Natural killer cell (primary cell): ENCODE data around the gene KNDC1. TPM values are rescaled to one million over a fixed set of nuclear protein-coding genes. Genes with fewer than 3 reads are reported as not detected.

ENCODE experiments used
- ATAC-seq, 3 donors: fragments of 150-1000 bp in 2 of 3; fragments of 200-7000 bp in 1 of 3; cut with Tn5 transposase; 1 replicate in 1 of 3; 2 replicates in 2 of 3; pipeline ENCODE4 v1.10.0; 2021; ENCODE audit warnings: mild to moderate bottlenecking in 2 of 3, moderate library complexity in 2 of 3
- DNase-seq, 2 donors: peaks; one replicate each; pipeline versions ENCODE4 v3.0.0 to v3.0.0-alpha.2; 2013 to 2021; ENCODE audit warnings: mixed read lengths in 1 of 2
- H3K27ac ChIP-seq: one replicate; pipeline ENCODE4 v1.5.1; 2013; ENCODE audit warnings: mild to moderate bottlenecking, low read length
- H3K27me3 ChIP-seq: one replicate; pipeline ENCODE4 v1.6.1; 2013; ENCODE audit warnings: low read length; ENCODE audit not compliant: control insufficient read depth, insufficient read depth
- H3K36me3 ChIP-seq: one replicate; pipeline ENCODE4 v1.6.1; 2013; ENCODE audit warnings: low read length; ENCODE audit not compliant: control insufficient read depth, insufficient read depth
- H3K4me1 ChIP-seq: one replicate; pipeline ENCODE4 v1.6.1; 2013; ENCODE audit warnings: low read length; ENCODE audit not compliant: control insufficient read depth, insufficient read depth
- H3K4me3 ChIP-seq: one replicate; pipeline ENCODE4 v1.5.1; 2013; ENCODE audit warnings: low read length
- H3K9me3 ChIP-seq: one replicate; pipeline ENCODE4 v1.6.1; 2013; ENCODE audit warnings: low read length; ENCODE audit not compliant: control insufficient read depth, insufficient read depth
- H3K27ac Mint-ChIP-seq, 2 donors: one replicate each; pipeline ENCODE4 v1.8.0; 2022; ENCODE audit warnings: mild to moderate bottlenecking in 2 of 2, mixed read lengths in 2 of 2, moderate library complexity in 1 of 2
- H3K27me3 Mint-ChIP-seq, 2 donors: one replicate each; pipeline ENCODE4 v1.8.0; 2022; ENCODE audit warnings: low read depth in 2 of 2, mixed read lengths in 2 of 2
- H3K36me3 Mint-ChIP-seq: one replicate; pipeline ENCODE4 v1.8.0; 2022; ENCODE audit warnings: mixed read lengths
- H3K4me1 Mint-ChIP-seq, 2 donors: one replicate each; pipeline ENCODE4 v1.8.0; 2022; ENCODE audit warnings: mixed read lengths in 2 of 2
- H3K4me3 Mint-ChIP-seq: one replicate; pipeline ENCODE4 v1.8.0; 2022; ENCODE audit warnings: mild to moderate bottlenecking, moderate library complexity, mixed read lengths
- H3K9me3 Mint-ChIP-seq, 2 donors: one replicate each; pipeline ENCODE4 v1.8.0; 2022; ENCODE audit warnings: mixed read lengths in 2 of 2
- WGBS: methylation state at CpG from one replicate; pipeline ENCODE4 v1.1.7; 2013; ENCODE audit warnings: missing lambda C conversion rate; ENCODE audit not compliant: insufficient coverage; 5-methylcytosine and 5-hydroxymethylcytosine counted together
- intact Hi-C: fragments of 100-400 bp; cut with micrococcal nuclease; formaldehyde crosslinking; loops from one replicate; pipeline ENCODE4 v1.14.2; 2022
- total RNA-seq, 4 donors: library from RNA; stranded (reverse); fragments of 120-200 nt in 1 of 4; gene quantifications; one replicate each; pipeline versions ENCODE4 v1.2.3 to v1.2.4, GENCODE V29; 2013 to 2022
- TF ChIP-seq, protein P1 (sequence below): fragments of 200-600 bp; IDR thresholded peaks from one replicate; pipeline ENCODE4 v1.8.0; 2022; ENCODE audit warnings: antibody characterized with exemption

KNDC1 gene
- total RNA-seq, 3 donors from 2014 or later (not counting 1 experiment from before 2014, with no cell fraction given): 2.1 to 5.9 TPM; not detected in 1

GRCh38 chr10:133196936-133197758, 37.1 kb downstream of the KNDC1 start:
- H3K4me1 ChIP-seq: no peaks in the 10 kb centered on the region
- H3K4me3 ChIP-seq: no peak overlapping the region
- H3K36me3 Mint-ChIP-seq: no peaks in the 10 kb centered on the region
- WGBS: 81% methylated on average over 40 of the region's 40 CpGs
- intact Hi-C loops: no loop called here
- no peak overlapping the region for H3K27ac ChIP-seq
- H3K36me3 ChIP-seq: no peaks in the 10 kb centered on the region
- H3K9me3 ChIP-seq: no peaks in the 10 kb centered on the region
- no peaks in the 10 kb centered on the region for H3K27me3 ChIP-seq
- no peaks in the 10 kb centered on the region for H3K4me1 Mint-ChIP-seq
- H3K9me3 Mint-ChIP-seq: peaks cover 0 to 4% of the 10 kb centered on the region in 2 donors
- H3K4me3 Mint-ChIP-seq: no peak overlapping the region
- ATAC-seq: no peak
- DNase-seq: no peak
- TF ChIP-seq, protein P1, sequence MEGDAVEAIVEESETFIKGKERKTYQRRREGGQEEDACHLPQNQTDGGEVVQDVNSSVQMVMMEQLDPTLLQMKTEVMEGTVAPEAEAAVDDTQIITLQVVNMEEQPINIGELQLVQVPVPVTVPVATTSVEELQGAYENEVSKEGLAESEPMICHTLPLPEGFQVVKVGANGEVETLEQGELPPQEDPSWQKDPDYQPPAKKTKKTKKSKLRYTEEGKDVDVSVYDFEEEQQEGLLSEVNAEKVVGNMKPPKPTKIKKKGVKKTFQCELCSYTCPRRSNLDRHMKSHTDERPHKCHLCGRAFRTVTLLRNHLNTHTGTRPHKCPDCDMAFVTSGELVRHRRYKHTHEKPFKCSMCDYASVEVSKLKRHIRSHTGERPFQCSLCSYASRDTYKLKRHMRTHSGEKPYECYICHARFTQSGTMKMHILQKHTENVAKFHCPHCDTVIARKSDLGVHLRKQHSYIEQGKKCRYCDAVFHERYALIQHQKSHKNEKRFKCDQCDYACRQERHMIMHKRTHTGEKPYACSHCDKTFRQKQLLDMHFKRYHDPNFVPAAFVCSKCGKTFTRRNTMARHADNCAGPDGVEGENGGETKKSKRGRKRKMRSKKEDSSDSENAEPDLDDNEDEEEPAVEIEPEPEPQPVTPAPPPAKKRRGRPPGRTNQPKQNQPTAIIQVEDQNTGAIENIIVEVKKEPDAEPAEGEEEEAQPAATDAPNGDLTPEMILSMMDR: no peak
- peaks cover 0 to 7% of the 10 kb centered on the region in 2 donors for H3K27me3 Mint-ChIP-seq
- H3K27ac Mint-ChIP-seq: no peak overlapping the region

DNA sequence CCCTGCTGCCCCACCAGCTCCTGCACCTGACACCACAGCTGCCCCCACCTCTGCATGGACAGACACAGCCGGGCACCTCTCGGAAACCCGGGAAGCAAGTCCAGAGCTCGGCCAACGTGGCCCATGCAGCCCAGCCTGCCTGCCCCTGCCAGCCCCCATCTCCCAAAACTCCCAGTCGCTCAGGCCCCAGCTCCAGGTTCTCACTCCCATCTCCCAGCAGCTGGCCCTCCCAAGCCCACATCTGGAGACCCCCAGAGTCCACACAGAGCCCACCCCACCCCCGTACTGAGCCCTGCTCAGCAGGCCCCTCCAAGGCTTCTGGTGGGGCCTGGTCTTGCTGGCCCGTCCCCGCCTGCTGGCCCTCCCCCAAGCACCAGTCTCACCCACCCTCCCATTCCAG, 37.8 kb downstream of the KNDC1 start:
- intact Hi-C loops: no loop called here

GRCh38 chr10:133198206-133198605, 38.2 kb downstream of the KNDC1 start:
- no peaks in the 10 kb centered on the region for H3K36me3 Mint-ChIP-seq
- no peak overlapping the region for H3K4me3 ChIP-seq
- H3K27me3 ChIP-seq: no peaks in the 10 kb centered on the region
- H3K27ac Mint-ChIP-seq: no peak overlapping the region
- no peaks in the 10 kb centered on the region for H3K36me3 ChIP-seq
- H3K4me3 Mint-ChIP-seq: no peak overlapping the region
- peaks cover 0 to 3% of the 10 kb centered on the region in 2 donors for H3K9me3 Mint-ChIP-seq
- no peaks in the 10 kb centered on the region for H3K4me1 ChIP-seq
- DNase-seq (no peak), ATAC-seq (no peak)
- H3K9me3 ChIP-seq: no peaks in the 10 kb centered on the region
- intact Hi-C loops: no loop called here
- 96% methylated on average over 26 of the region's 26 CpGs for WGBS
- no peak overlapping the region for H3K27ac ChIP-seq
- peaks cover 0 to 2% of the 10 kb centered on the region in 2 donors for H3K27me3 Mint-ChIP-seq
- TF ChIP-seq, protein P1: no peak
- no peaks in the 10 kb centered on the region for H3K4me1 Mint-ChIP-seq

More for the DNA sequence above, 37.8 kb downstream of the KNDC1 start:
- Mint-ChIP-seq H3K27me3 (peaks cover 0 to 2% of the 10 kb centered on the region in 2 donors), H3K9me3 (peaks cover 0 to 4% of the 10 kb centered on the region in 2 donors), H3K27ac (no peak overlapping the region), H3K4me3 (no peak overlapping the region), H3K36me3 (no peaks in the 10 kb centered on the region), H3K4me1 (no peaks in the 10 kb centered on the region)
- H3K4me1 ChIP-seq: no peaks in the 10 kb centered on the region
- no peak overlapping the region for H3K27ac ChIP-seq
- no peaks in the 10 kb centered on the region for H3K9me3 ChIP-seq
- ATAC-seq: no peak
- no peak for DNase-seq
- H3K27me3 ChIP-seq: no peaks in the 10 kb centered on the region
- H3K36me3 ChIP-seq: no peaks in the 10 kb centered on the region
- no peak overlapping the region for H3K4me3 ChIP-seq
- TF ChIP-seq, protein P1: no peak
- 95% methylated on average over 9 of the region's 9 CpGs for WGBS
